Right renal cortex interstitium (tissue), 3 donors: ENCODE data around the gene TRIM31. TPM values are rescaled to one million over a fixed set of nuclear protein-coding genes. Genes with fewer than 3 reads are reported as not detected.

Experiments
- DNase-seq, 3 donors: peaks; one replicate each; pipeline ENCODE4 v3.0.0-alpha.2; 2013; ENCODE audit warnings: low read depth in 3 of 3, low spot score in 2 of 3
- polyA plus RNA-seq, 3 donors: library from polyadenylated mRNA; unstranded; fragments of 120-200 nt; gene quantifications; one replicate each; pipeline ENCODE4 v1.2.1, GENCODE V29; 2013; ENCODE audit not compliant: insufficient read length in 3 of 3

TRIM31 gene
- under 1 TPM in 1 of 3 donors, not detected in 2; 0.26 TPM for polyA plus RNA-seq

GRCh38 chr6:30113003-30113759 is at the start of gene TRIM31:
TSS of gene TRIM31 (minus strand) at chr6:30113090. CDS start at chr6:30112805, 285 bp downstream.
- no peak for DNase-seq

- no peak for DNase-seq
These were observed 49.6 kb upstream of the TRIM31 start for GRCh38 chr6:30162265-30163089.

- no peak for DNase-seq
These were observed 48.1 kb upstream of the TRIM31 start, which contains the start of gene TRIM10 for GRCh38 chr6:30160785-30161531. TSS of gene TRIM10 (minus strand) at chr6:30161211. CDS start at chr6:30160858, 353 bp downstream.

- no peak for DNase-seq
These were observed 47.3 kb upstream of the TRIM31 start for GRCh38 chr6:30160008-30160784.

GRCh38 chr6:30158475-30159040 is 45.7 kb upstream of the TRIM31 start:
- no peak for DNase-seq

GRCh38 chr6:30157999-30158398 is 45.1 kb upstream of the TRIM31 start:
- no peak for DNase-seq

GRCh38 chr6:30157581-30157980 is 44.7 kb upstream of the TRIM31 start:
- no peak for DNase-seq

- DNase-seq = no peak
These were observed 43.9 kb upstream of the TRIM31 start for GRCh38 chr6:30156774-30157173.

GRCh38 chr6:30156262-30156599 is 43.3 kb upstream of the TRIM31 start:
- no peak for DNase-seq

GRCh38 chr6:30155520-30156261 is 42.8 kb upstream of the TRIM31 start:
- no peak for DNase-seq

- DNase-seq = no peak
These were observed 42.0 kb upstream of the TRIM31 start for GRCh38 chr6:30154709-30155519.

- no peak for DNase-seq
These were observed 41.2 kb upstream of the TRIM31 start for GRCh38 chr6:30154061-30154460.

- DNase-seq = no peak
These were observed 40.2 kb upstream of the TRIM31 start for GRCh38 chr6:30152910-30153610.

GRCh38 chr6:30152016-30152673 is 39.3 kb upstream of the TRIM31 start:
- DNase-seq = no peak

- DNase-seq = no peak
These were observed 38.7 kb upstream of the TRIM31 start for GRCh38 chr6:30151580-30151979.

GRCh38 chr6:30150671-30151395 is 37.9 kb upstream of the TRIM31 start:
- no peak for DNase-seq
